Activated T-helper 1 cell treated with Interleukin-2 at 50 U/mL for 16 hours (primary cell): ENCODE results near the gene ATF7IP.
A peak's percentile ranks its signal among the peaks of the same experiment; 100 is the strongest.

Experiments used
- DNase-seq: peaks from one replicate; pipeline ENCODE4 v3.0.0-alpha.2; 2020; ENCODE audit warnings: low read depth

ATF7IP gene

DNA sequence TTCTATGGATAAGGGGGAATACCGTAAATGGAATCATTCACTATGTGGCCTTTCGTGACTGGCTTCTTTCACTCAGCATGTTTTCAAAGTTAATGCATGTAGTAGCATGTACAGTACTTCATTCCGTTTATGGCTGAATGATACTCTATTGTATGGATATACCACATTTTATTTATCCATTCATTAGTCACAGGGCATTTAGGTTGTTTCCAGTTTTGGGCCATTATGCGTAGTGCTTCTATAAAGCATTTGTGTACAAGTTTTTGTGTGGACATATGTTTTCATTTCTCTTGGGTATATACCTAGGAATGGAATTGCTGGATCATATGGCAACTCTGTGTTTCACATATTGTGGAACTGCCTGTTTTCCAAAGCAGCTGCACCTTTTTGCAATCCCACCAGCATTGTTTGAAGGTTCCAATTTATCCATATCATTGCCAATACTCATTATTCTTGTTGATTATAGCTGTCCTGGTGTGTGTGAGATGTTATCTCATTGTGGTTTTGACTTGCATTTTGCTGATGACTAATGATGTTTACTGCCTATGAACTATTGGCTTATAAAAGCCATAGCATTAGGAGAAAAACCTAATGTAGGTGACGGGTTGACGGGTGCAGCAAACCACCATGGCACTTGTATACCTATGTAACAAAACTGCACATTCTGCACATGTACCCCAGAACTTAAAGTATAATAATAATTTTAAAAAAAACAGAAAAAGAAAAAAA lies 45.5 kb downstream of the ATF7IP start:
- no peak for DNase-seq

DNA sequence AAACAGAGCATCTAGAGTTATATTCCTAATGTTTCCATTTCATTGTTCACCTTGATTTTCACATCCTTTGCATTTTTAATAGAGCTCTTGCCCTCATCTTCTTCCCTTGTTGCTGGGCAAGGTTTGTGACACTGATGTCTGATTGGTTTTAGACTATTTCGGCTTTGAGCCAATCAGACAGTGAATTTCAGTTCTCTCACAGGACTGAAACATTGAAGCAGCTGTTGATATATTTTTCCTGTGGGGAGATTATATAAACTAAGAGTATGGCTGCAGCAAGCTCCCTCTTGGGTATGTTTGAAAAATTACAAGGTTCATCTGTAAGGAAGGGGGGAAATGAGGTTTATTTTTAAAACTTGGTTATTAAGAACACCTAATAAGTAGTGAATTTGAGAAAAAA lies 51.2 kb downstream of the ATF7IP start:
- no peak for DNase-seq

DNA sequence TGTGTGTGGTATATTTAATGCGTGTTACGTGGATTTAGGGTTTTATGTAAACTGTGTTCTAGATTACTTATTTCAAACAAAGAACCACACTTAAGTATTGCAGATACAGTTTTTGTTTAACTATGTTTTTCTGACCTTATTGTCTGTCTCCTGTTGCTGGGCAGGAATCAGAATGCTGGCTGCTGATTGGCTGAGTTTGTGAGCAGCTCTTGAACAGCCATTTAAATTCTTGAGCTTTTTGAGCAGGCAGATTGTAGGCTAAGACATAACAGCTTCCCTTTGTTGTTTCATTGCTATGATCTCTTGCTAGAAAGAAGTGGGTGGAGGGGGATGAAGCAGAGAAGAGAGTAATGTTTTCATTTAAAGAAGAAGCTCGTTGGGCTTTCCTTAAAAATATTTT lies 52.2 kb downstream of the ATF7IP start:
- DNase-seq = peak; percentile 26

DNA sequence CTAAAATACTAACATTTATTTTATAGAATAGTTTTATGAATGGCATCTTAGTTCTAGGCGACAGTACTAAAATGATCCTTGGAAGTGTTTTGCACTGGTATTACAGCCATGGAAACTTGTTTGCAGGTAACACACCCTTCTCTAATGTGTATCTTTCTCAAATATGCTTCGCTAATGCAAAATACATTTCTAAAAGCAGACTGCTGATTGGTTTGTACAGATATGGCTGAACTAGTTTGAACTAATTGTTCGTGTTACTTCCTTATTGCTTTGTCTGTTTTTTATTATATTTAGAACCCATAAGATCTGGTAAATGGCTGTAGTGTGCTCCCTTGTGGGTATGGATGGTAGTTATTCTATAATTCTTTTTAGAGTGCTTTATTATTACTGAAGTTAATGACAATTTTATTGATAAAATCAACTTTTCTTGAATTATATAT lies 53.0 kb downstream of the ATF7IP start:
- DNase-seq = no peak

DNA sequence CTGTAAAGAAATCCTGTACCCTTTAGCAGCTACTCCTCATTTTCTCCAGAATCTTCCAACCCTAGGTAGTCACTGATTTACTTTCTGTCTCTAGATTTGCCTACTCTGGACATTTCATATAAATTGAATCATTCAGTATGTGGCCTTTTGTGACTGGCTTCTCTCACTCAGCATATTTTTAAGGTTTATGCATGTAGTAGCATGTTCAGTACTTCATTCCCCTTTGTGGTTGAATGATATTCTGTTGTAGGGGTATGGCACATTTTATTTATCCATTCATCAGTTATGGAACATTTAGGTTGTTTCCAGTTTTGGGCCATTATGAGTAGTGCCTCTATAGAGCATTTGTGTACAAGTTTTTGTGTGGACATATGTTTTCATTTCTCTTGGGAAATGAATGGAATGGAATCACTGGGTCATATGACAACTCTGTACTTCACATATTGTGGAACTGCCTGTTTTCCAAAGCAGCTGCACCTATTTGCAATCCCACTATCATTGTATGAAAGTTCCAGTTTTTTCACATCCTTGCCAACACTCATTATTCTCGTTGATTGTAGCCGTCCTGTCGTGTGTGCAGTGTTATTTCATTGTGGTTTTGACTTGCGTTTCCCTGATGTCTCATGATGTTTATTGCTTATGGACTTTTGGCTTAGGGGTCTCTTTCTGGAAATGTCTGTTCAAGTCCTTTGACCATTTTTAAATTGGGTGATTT lies 57.2 kb downstream of the ATF7IP start:
- DNase-seq = no peak

DNA sequence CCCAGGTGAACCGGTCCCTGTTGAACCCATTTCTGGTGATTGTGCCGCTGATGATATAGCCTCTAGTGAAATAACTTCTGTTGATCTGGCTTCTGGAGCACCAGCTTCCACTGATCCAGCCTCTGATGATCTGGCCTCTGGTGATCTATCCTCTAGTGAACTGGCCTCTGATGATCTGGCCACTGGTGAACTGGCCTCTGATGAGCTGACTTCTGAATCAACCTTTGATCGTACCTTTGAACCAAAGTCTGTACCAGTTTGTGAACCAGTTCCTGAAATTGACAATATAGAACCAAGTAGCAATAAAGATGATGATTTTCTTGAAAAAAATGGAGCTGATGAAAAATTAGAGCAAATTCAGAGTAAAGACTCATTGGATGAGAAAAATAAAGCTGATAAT lies 59.1 kb downstream of the ATF7IP start:
- no peak for DNase-seq

GRCh38 chr12:14426792-14427191 lies 61.3 kb downstream of the ATF7IP start:
- DNase-seq = no peak

DNA sequence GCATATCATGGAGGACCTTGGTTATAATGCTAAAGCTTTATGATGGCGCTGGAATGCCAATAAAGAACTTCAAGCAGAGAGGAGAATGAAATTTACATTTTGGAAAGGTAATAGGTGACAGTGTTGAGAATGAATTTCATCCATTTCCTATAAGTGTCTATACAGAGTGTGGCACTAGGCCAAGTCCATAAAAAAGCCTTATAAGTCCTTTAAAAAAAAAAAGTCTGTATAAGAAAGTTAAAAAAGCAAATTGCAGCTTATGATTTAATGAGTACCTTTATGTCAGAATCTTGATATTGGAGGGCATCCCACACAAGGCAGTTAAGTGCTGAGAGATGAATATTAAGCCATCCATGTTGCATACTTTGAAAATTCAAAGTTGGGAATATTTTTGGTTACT lies 62.4 kb downstream of the ATF7IP start:
- no peak for DNase-seq

DNA sequence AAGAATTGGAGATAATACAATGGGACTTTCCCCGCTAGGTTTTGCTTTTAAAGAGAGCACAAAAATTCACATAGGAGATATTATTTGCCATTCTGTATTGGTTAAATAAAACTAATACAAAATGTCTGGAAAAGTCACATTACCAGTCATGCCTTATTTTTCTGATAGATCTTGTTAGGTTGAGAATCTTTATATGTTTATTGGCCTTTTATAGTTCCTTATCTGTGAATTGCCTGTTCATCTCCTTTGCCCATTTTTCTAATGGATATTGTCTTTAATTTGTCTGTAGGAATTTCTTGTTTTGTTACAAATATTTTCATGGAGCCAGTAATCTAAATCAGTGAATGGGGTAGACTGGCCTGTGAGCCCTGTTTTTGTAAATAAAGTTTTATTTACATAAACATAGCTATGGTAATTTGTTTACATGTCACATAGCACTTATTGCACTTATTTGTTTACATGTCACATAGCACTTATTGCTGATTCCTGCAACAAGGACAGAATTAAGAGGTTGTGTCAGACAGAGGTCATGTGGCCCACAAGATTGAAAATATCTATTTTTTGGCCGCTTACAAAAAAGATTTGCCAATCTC lies 65.0 kb downstream of the ATF7IP start:
- DNase-seq = no peak

- no peak for DNase-seq
These were observed 66.5 kb downstream of the ATF7IP start for GRCh38 chr12:14431975-14432374.

- DNase-seq = no peak
These were observed 70.1 kb downstream of the ATF7IP start for GRCh38 chr12:14435627-14436026.

GRCh38 chr12:14442221-14442881 lies 76.9 kb downstream of the ATF7IP start:
- no peak for DNase-seq

DNA sequence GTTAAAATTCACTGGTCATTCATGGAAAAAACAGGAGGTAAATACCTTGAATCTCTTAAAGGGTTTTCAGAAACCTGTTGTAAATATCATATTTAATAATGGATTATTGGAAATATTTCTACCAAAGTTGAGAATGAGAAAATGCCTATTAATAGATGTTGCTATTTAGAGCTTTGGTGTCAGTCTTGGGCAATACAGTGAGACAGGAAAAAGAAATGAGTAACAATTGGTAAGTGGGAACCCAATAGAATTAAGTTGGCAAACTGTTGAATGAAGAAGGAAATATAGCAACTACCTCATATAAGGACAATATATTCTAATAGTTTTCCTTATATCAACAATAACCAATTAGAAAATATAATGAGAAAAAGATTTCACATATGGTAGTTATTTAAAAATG lies 78.0 kb downstream of the ATF7IP start:
- no peak for DNase-seq

GRCh38 chr12:14450479-14450878 lies 85.0 kb downstream of the ATF7IP start:
- DNase-seq = no peak

- DNase-seq = no peak
These were observed 86.9 kb downstream of the ATF7IP start for GRCh38 chr12:14452336-14452735.

DNA sequence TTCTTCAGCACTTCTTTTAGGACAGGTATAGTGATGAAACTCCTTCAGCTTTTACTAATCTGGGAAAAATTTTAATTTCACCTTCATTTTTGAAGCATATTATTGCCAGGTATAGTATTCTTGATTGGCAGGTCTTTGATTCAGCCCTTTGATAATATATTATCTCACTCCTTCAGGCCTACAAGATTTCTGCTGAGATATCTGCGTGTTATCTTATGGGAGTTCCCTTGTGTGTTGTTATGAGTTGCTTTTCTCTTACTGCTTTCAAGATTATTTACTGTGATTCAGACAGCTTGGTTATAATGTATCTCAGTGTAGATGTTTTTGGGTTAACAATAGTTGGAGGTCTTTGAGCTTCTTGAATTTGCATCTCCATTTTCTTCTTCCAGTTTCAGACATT lies 87.4 kb downstream of the ATF7IP start:
- no peak for DNase-seq

DNA sequence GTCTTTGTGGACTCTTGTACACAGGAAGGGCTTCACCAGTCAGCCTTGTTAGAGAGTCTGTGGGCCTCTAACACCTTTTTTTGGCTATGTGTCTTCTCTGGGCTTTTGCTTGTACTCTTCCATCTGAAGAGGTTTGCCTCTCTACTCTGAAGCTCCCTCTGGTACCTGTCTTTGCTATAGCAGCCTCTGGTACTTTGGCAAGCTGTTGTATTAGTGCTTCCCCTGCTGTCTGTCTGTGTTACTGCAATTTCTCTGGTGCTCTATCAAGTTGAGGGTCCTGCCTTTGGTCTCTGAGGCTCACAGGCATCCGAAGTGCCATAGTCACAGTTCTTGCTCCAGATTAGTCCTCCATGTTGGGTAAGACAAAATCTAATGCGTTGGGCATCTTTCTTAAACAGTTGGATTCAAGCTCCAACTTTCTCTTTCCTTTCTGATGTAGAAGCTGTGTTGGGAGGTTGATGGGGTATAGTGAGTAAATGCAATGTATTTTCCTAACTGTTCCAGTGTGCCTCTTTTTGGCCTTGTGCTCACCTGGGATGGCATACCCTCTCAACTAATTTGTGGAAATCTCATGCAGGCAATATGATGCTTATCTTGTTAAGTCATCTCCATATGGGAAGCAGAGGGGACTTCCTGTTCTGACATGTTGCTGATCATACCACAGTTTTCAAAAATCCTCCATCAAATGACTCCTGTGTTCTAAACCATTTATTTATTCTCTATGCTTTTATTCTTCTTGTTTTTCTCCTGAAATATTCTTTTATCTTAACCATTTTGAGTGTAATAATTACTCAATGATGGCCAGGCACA lies 88.8 kb downstream of the ATF7IP start:
- no peak for DNase-seq

GRCh38 chr12:14460212-14460841 lies 94.8 kb downstream of the ATF7IP start:
- DNase-seq = no peak

- no peak for DNase-seq
These were observed 106.0 kb downstream of the ATF7IP start for GRCh38 chr12:14471497-14471896.

- no peak for DNase-seq
These were observed 108.3 kb downstream of the ATF7IP start for GRCh38 chr12:14473707-14474287.

- DNase-seq = no peak
These were observed 113.5 kb downstream of the ATF7IP start for GRCh38 chr12:14479004-14479403.
